Measurements from ENCODE around the gene ZFP42. TPM values are rescaled to one million over a fixed set of nuclear protein-coding genes. Genes with fewer than 3 reads are reported as not detected.
"Not testable (repeated sequence)": the region's sequence is repeated elsewhere in the genome, so short reads cannot be mapped to it uniquely, and the experiment has no call there.

Gene ZFP42
- total RNA-seq, 2 experiments from 2014 or later: not detected

- ChIA-PET CTCF (no interaction called here), POLR2A (no interaction called here)
Observed at GRCh38 chr4:188018262-188018661, 22.7 kb downstream of the ZFP42 start.

- ChIA-PET POLR2A (no interaction called here), CTCF (no interaction called here)
Observed at GRCh38 chr4:188021548-188022249, 26.1 kb downstream of the ZFP42 start.

- CTCF ChIA-PET: no interaction called here
- POLR2A ChIA-PET: no interaction called here
Observed at GRCh38 chr4:188023682-188024081, 28.1 kb downstream of the ZFP42 start.

GRCh38 chr4:188025476-188025875, 29.9 kb downstream of the ZFP42 start:
- ChIA-PET CTCF (no interaction called here), POLR2A (no interaction called here)

- ChIA-PET CTCF (no interaction called here), POLR2A (no interaction called here)
Observed at GRCh38 chr4:188029114-188029513, 33.5 kb downstream of the ZFP42 start.

- POLR2A ChIA-PET: no interaction called here
- CTCF ChIA-PET: no interaction called here
Observed at GRCh38 chr4:188030401-188030800, 34.8 kb downstream of the ZFP42 start.

GRCh38 chr4:188031751-188032150, 36.2 kb downstream of the ZFP42 start:
- ChIA-PET POLR2A (no interaction called here), CTCF (no interaction called here)

GRCh38 chr4:188032170-188032569, 36.6 kb downstream of the ZFP42 start:
- POLR2A ChIA-PET: no interaction called here
- CTCF ChIA-PET: no interaction called here

- CTCF ChIA-PET: no interaction called here
- POLR2A ChIA-PET: no interaction called here
Observed at GRCh38 chr4:188032583-188032982, 37.0 kb downstream of the ZFP42 start.

- CTCF ChIA-PET: interaction anchor here (0.6 kb wide), 1 partner anchor 50 kb away, joined by 3 read pairs; no protein-coding TSS in a partner anchor
- POLR2A ChIA-PET: no interaction called here
Observed at GRCh38 chr4:188037003-188037713, 41.6 kb downstream of the ZFP42 start.

- ChIA-PET CTCF (no interaction called here), POLR2A (no interaction called here)
Observed at GRCh38 chr4:188041721-188042120, 46.1 kb downstream of the ZFP42 start.

GRCh38 chr4:188042191-188042590, 46.6 kb downstream of the ZFP42 start:
- ChIA-PET POLR2A (no interaction called here), CTCF (no interaction called here)

- POLR2A ChIA-PET: no interaction called here
- CTCF ChIA-PET: no interaction called here
Observed at GRCh38 chr4:188043154-188043553, 47.6 kb downstream of the ZFP42 start.

GRCh38 chr4:188045461-188045860, 49.9 kb downstream of the ZFP42 start:
- POLR2A ChIA-PET, CTCF ChIA-PET: not testable (repeated sequence)

- ChIA-PET CTCF (no interaction called here), POLR2A (no interaction called here)
Observed at GRCh38 chr4:188046657-188047056, 51.1 kb downstream of the ZFP42 start.

GRCh38 chr4:188053302-188053701, 57.7 kb downstream of the ZFP42 start:
- ChIA-PET CTCF (no interaction called here), POLR2A (no interaction called here)

Other genes starting within 250 kb of the ZFP42 start
- not detected for gene TRIML2, start 113.8 kb downstream of the ZFP42 start, total RNA-seq
- not detected for gene TRIML1, start 143.7 kb downstream of the ZFP42 start, total RNA-seq

Data from activated CD8-positive, alpha-beta memory T cell treated with anti-CD3 and anti-CD28 coated beads for 36 hours (primary cell).